WTC11 (cell line): Measurements from ENCODE around the gene APOA4. TPM values are rescaled to one million over a fixed set of nuclear protein-coding genes. Genes with fewer than 3 reads are reported as not detected.

ENCODE experiments used
- ATAC-seq: fragments of 200-7000 bp; cut with Tn5 transposase; 2 replicates; pipeline ENCODE4 v1.10.0; 2021; ENCODE audit warnings: mild to moderate bottlenecking, moderate library complexity
- CTCF ChIA-PET: fragments of 300-600 bp; sonication (Branson Sonifier 250); formaldehyde crosslinking; loops from one replicate; lab custom pipeline; 2021; ENCODE audit warnings: antibody characterized with exemption; lab: Charles Lee
- POLR2A ChIA-PET: fragments of 350-600 bp; sonication (Branson Sonifier 250); formaldehyde crosslinking; loops from one replicate; lab custom pipeline; 2021; ENCODE audit warnings: antibody characterized with exemption; lab: Charles Lee
- DNase-seq: peaks from one replicate; pipeline ENCODE4 v3.0.0; 2021; ENCODE audit warnings: low spot score
- H3K27ac Mint-ChIP-seq: 2 replicates; pipeline ENCODE4 v1.8.0; 2021; ENCODE audit warnings: mixed read lengths
- H3K27me3 Mint-ChIP-seq: 2 replicates; pipeline ENCODE4 v1.8.0; 2021; ENCODE audit warnings: low read depth, mild to moderate bottlenecking, moderate library complexity, mixed read lengths
- H3K36me3 Mint-ChIP-seq: 2 replicates; pipeline ENCODE4 v1.8.0; 2021; ENCODE audit warnings: mixed read lengths
- H3K4me1 Mint-ChIP-seq: 2 replicates; pipeline ENCODE4 v1.8.0; 2022; ENCODE audit warnings: mixed read lengths
- H3K4me3 Mint-ChIP-seq: 2 replicates; pipeline ENCODE4 v1.8.0; 2021; ENCODE audit warnings: mild to moderate bottlenecking, moderate library complexity, mixed read lengths
- H3K9me3 Mint-ChIP-seq: 2 replicates; pipeline ENCODE4 v1.8.0; 2021; ENCODE audit warnings: mixed read lengths
- ATF1 ChIP-seq: sonication (generic); formaldehyde crosslinking; IDR thresholded peaks from 2 replicates; pipeline ENCODE4 v1.8.1; 2023; ENCODE audit warnings: mild to moderate bottlenecking, moderate library complexity, missing genetic modification reagents
- ELF4 ChIP-seq: sonication (generic); formaldehyde crosslinking; IDR thresholded peaks from 2 replicates; pipeline ENCODE4 v1.8.1; 2022; ENCODE audit warnings: low read depth, mild to moderate bottlenecking, moderate library complexity, missing genetic modification reagents
- GABPB1 ChIP-seq: sonication (generic); formaldehyde crosslinking; IDR thresholded peaks from 2 replicates; pipeline ENCODE4 v1.8.1; 2023; ENCODE audit warnings: mild to moderate bottlenecking, missing genetic modification reagents
- IRF2 ChIP-seq: sonication (generic); formaldehyde crosslinking; IDR thresholded peaks from 2 replicates; pipeline ENCODE4 v1.8.0; 2022; ENCODE audit warnings: low read depth, missing genetic modification reagents, borderline replicate concordance
- JAZF1 ChIP-seq: fragments of 250-450 bp; sonication (Bioruptor Pico); IDR thresholded peaks from 2 replicates; pipeline ENCODE4 v1.9.0; 2021; ENCODE audit warnings: moderate library complexity, mild to moderate bottlenecking, inconsistent platforms
- NR2C2 ChIP-seq: sonication (generic); formaldehyde crosslinking; IDR thresholded peaks from 2 replicates; pipeline ENCODE4 v1.8.0; 2022; ENCODE audit warnings: mild to moderate bottlenecking, missing genetic modification reagents
- ZNF263 ChIP-seq: sonication (generic); formaldehyde crosslinking; IDR thresholded peaks from 2 replicates; pipeline ENCODE4 v1.8.1; 2022; ENCODE audit warnings: low read depth, mild to moderate bottlenecking, moderate library complexity, missing genetic modification reagents
- ZNF416 ChIP-seq: fragments of 250-450 bp; sonication (Bioruptor Pico); IDR thresholded peaks from 2 replicates; pipeline ENCODE4 v1.9.0; 2021; ENCODE audit warnings: mild to moderate bottlenecking, inconsistent platforms
- total RNA-seq: library from RNA; stranded (reverse); gene quantifications from 3 replicates; pipeline ENCODE4 v1.2.3, GENCODE V29; 2021
- TF ChIP-seq, protein P1 (sequence below): fragments of 250-450 bp; sonication (Bioruptor Pico); conservative IDR thresholded peaks from 2 replicates; pipeline ENCODE4 v1.9.0; 2021; ENCODE audit warnings: mild to moderate bottlenecking
- TF ChIP-seq, protein P2 (sequence below): fragments of 250-450 bp; sonication (Bioruptor Pico); IDR thresholded peaks from 2 replicates; pipeline ENCODE4 v2.1.2; 2022; ENCODE audit warnings: mild to moderate bottlenecking, moderate library complexity
- TF ChIP-seq, protein P3 (sequence below): fragments of 250-450 bp; sonication (Bioruptor Pico); IDR thresholded peaks from 2 replicates; pipeline ENCODE4 v1.9.0; 2021; ENCODE audit warnings: mild to moderate bottlenecking
- TF ChIP-seq, protein P4 (sequence below): sonication (generic); formaldehyde crosslinking; IDR thresholded peaks from 2 replicates; pipeline ENCODE4 v1.8.0; 2022; ENCODE audit warnings: missing genetic modification reagents
- TF ChIP-seq, protein P5 (sequence below): sonication (generic); formaldehyde crosslinking; IDR thresholded peaks from 2 replicates; pipeline ENCODE4 v1.8.1; 2023; ENCODE audit warnings: mild to moderate bottlenecking, missing genetic modification reagents, moderate library complexity

The APOA4 gene
- total RNA-seq, 1 experiment from 2014 or later = not detected

DNA sequence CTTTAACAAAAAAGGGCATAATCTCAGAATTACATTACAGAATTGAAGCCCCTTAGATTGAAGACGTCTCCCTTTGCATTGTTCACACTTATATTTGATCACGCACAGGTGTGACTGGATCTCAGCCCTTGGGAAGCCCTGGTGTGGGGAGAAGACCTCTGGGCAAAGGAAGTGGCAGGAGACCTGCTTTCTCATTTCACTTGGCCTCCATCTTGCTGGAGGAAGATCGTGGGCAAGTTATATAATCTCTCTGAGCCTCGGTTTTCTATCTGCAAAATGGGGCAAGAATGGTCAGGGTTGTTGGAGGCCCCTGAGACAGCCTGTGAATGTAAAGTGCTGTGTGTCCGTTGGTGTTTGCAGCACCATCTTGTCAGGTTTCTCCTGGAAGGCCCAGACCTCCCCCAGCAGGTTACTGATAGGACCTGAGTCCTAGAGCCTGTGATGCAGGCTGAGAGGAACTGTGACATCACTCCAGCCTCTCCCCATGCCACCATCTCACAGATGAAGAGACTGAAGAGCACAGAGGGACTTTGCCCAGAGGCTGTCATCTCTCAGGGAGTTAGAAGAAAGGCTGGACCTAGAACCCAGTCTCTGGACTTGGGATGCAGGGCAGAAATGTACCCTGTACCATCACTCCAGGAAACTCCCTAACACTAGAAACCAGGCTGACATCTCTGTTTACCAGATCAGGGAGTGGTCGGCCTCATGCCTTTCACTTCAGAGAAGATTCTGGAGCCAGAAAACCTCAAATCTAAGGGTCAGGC lies 15.4 kb upstream of the APOA4 start (continued):
- TF ChIP-seq, protein P1, sequence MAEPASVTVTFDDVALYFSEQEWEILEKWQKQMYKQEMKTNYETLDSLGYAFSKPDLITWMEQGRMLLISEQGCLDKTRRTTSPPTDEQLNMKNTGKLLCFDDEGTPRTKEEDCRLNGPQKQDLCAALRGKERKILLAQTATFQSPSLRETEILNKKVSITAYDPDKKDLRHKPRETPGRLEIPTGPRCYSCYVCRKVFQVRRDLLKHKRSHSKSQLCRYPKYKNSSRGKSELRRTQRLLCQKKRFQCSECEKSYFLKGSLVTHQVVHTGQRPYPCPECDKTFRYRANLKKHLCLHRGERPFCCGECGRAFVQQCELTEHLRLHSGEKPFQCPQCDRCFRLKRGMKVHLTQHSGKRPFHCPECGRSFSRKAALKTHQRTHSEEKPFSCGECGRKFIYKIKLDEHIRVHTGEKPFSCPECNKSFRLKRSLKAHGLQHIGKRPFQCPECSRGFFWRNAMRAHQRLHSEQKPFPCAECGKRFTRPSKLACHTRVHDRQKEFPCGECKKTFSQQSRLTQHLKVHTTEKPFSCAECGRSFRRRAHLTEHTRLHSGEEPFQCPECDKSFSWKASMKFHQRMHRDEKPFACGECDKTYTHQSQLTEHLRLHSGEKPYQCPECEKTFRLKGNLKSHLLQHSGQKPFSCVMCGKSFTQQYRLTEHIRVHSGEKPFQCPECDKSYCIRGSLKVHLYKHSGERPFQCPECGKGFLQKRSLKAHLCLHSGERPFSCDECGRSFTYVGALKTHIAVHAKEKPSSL (CRISPR knock-in tag) = no peak
- TF ChIP-seq, protein P2, sequence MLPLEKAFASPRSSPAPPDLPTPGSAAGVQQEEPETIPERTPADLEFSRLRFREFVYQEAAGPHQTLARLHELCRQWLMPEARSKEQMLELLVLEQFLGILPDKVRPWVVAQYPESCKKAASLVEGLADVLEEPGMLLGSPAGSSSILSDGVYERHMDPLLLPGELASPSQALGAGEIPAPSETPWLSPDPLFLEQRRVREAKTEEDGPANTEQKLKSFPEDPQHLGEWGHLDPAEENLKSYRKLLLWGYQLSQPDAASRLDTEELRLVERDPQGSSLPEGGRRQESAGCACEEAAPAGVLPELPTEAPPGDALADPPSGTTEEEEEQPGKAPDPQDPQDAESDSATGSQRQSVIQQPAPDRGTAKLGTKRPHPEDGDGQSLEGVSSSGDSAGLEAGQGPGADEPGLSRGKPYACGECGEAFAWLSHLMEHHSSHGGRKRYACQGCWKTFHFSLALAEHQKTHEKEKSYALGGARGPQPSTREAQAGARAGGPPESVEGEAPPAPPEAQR (CRISPR knock-in tag) = no peak
- TF ChIP-seq, all 79 proteins: peak for 0

DNA sequence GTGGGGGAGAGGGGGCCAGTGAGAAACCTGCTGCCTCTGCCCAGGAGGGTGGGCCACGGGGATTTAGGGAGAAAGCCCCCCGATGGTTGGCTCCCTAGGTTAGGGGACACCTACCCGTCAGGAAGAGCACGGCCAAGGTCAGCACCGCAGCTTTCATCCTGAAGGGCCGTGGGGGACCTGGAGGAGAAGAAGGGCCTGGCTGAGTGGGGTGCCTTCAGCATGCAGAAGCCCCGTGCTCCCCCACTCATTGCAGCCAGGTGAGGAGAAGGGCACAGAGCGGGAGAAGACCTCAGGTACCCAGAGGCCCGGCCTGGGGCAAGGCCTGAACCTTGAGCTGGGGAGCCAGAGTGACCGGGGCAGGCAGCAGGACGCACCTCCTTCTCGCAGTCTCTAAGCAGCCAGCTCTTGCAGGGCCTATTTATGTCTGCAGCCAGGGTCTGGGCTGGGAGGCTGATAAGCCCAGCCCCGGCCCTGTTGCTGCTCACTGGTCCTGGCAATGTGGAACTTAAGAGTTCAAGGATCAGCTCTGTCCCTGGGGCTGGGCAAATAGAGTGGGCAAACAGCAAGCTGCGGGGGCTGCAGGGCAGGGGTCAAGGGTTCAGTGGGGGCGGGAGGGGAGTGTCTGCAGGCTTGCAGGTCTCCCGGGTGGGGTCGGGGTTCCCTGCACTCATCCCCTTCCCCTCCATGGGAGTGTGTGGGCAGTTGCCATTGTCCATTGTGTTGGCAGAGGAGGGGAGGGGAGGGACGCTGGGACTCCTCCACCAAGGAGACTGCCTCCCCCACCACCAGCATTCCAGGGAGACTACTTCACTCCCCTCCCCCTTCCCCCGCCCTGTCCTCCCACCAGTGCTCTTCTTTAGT lies 14.4 kb upstream of the APOA4 start, which contains the start of gene APOA1:
APOA1 (minus strand) TSS at position 392 of the 861 bp plus-strand sequence; CDS start at position 157, 235 bp downstream.
- ATAC-seq = no peak
- TF ChIP-seq ZNF416 = no peak
- peak; percentile 45; the same call in 1 of the 2 replicates for TF ChIP-seq GABPB1 (CRISPR knock-in tag)
- TF ChIP-seq, all 79 proteins: peak for 1
- no peak within 1 kb of the TSS for H3K4me3 Mint-ChIP-seq
- H3K27ac Mint-ChIP-seq = no peak within 1 kb of the TSS
- ChIA-PET CTCF (interaction anchor here (0.6 to 6.0 kb wide), 12 partner anchors 17 to 341 kb away, joined by 3 to 358 read pairs (median 9); partner anchors contain the start of genes APOA5, PAFAH1B2, SIDT2 and ZPR1), POLR2A (no interaction called here)
- DNase-seq = no peak
- H3K4me1 Mint-ChIP-seq = peaks cover 19% of the 10 kb centered on the region
- H3K27me3 Mint-ChIP-seq = peaks cover 11% of the 10 kb centered on the region
- H3K9me3 Mint-ChIP-seq = no peaks in the 10 kb centered on the region
- H3K36me3 Mint-ChIP-seq = no peaks in the 10 kb centered on the region

DNA sequence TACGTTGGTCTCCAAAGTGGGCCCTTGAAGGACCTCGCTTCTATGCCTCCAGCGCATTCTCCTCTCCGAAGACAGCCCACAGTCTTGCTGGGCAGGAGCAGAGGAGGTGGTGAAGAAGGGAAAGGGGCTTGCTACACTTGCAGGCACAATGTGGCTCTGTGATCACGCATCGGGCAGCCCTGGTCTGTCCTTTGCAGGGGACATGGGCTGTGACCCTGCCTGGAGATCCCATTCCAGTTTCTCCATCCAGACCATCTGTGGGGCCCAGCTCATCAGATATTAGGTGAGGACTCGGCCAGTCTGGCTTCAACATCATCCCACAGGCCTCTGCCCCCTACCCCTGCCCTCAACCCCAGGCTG lies 13.5 kb upstream of the APOA4 start:
- Mint-ChIP-seq H3K4me3 (no peak overlapping the region), H3K36me3 (no peaks in the 10 kb centered on the region), H3K27ac (no peak overlapping the region), H3K27me3 (peaks cover 11% of the 10 kb centered on the region), H3K9me3 (peaks cover 3% of the 10 kb centered on the region; the same call in 1 of the 2 replicates), H3K4me1 (peaks cover 19% of the 10 kb centered on the region)
- ChIA-PET POLR2A (interaction anchor here (0.6 to 1.4 kb wide), 2 partner anchors 45 to 302 kb away, joined by 4 to 8 read pairs; partner anchors contain the start of gene APOA5), CTCF (interaction anchor here (1.0 to 6.0 kb wide), 27 partner anchors 10 to 390 kb away, joined by 3 to 358 read pairs (median 8); partner anchors contain the start of genes APOA4, APOA5, BUD13 and PAFAH1B2)
- DNase-seq (no peak), ATAC-seq (no peak)
- TF ChIP-seq, protein P3, sequence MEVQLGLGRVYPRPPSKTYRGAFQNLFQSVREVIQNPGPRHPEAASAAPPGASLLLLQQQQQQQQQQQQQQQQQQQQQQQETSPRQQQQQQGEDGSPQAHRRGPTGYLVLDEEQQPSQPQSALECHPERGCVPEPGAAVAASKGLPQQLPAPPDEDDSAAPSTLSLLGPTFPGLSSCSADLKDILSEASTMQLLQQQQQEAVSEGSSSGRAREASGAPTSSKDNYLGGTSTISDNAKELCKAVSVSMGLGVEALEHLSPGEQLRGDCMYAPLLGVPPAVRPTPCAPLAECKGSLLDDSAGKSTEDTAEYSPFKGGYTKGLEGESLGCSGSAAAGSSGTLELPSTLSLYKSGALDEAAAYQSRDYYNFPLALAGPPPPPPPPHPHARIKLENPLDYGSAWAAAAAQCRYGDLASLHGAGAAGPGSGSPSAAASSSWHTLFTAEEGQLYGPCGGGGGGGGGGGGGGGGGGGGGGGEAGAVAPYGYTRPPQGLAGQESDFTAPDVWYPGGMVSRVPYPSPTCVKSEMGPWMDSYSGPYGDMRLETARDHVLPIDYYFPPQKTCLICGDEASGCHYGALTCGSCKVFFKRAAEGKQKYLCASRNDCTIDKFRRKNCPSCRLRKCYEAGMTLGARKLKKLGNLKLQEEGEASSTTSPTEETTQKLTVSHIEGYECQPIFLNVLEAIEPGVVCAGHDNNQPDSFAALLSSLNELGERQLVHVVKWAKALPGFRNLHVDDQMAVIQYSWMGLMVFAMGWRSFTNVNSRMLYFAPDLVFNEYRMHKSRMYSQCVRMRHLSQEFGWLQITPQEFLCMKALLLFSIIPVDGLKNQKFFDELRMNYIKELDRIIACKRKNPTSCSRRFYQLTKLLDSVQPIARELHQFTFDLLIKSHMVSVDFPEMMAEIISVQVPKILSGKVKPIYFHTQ = no peak
- no peak for TF ChIP-seq NR2C2 (CRISPR knock-in tag)
- no peak for TF ChIP-seq IRF2 (CRISPR knock-in tag)
- TF ChIP-seq, protein P2 (CRISPR knock-in tag) = no peak
- TF ChIP-seq, protein P4, sequence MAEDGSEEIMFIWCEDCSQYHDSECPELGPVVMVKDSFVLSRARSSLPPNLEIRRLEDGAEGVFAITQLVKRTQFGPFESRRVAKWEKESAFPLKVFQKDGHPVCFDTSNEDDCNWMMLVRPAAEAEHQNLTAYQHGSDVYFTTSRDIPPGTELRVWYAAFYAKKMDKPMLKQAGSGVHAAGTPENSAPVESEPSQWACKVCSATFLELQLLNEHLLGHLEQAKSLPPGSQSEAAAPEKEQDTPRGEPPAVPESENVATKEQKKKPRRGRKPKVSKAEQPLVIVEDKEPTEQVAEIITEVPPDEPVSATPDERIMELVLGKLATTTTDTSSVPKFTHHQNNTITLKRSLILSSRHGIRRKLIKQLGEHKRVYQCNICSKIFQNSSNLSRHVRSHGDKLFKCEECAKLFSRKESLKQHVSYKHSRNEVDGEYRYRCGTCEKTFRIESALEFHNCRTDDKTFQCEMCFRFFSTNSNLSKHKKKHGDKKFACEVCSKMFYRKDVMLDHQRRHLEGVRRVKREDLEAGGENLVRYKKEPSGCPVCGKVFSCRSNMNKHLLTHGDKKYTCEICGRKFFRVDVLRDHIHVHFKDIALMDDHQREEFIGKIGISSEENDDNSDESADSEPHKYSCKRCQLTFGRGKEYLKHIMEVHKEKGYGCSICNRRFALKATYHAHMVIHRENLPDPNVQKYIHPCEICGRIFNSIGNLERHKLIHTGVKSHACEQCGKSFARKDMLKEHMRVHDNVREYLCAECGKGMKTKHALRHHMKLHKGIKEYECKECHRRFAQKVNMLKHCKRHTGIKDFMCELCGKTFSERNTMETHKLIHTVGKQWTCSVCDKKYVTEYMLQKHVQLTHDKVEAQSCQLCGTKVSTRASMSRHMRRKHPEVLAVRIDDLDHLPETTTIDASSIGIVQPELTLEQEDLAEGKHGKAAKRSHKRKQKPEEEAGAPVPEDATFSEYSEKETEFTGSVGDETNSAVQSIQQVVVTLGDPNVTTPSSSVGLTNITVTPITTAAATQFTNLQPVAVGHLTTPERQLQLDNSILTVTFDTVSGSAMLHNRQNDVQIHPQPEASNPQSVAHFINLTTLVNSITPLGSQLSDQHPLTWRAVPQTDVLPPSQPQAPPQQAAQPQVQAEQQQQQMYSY (CRISPR knock-in tag) = no peak
- TF ChIP-seq ATF1 (CRISPR knock-in tag) = no peak
- TF ChIP-seq, protein P5, sequence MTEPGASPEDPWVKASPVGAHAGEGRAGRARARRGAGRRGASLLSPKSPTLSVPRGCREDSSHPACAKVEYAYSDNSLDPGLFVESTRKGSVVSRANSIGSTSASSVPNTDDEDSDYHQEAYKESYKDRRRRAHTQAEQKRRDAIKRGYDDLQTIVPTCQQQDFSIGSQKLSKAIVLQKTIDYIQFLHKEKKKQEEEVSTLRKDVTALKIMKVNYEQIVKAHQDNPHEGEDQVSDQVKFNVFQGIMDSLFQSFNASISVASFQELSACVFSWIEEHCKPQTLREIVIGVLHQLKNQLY (CRISPR knock-in tag) = no peak
- TF ChIP-seq, protein P1 (CRISPR knock-in tag) = no peak
- TF ChIP-seq JAZF1 (CRISPR knock-in tag) = no peak
- no peak for TF ChIP-seq ZNF263 (CRISPR knock-in tag)
- no peak for TF ChIP-seq ZNF416
- no peak for TF ChIP-seq ELF4 (CRISPR knock-in tag)
